HS-27A (cell line): ENCODE results near the gene TMEM170B.

Source experiments
- DNase-seq: peaks from one replicate; pipeline ENCODE4 v3.0.0-alpha.2; 2012; ENCODE audit warnings: low read depth, missing footprints

TMEM170B gene

DNA sequence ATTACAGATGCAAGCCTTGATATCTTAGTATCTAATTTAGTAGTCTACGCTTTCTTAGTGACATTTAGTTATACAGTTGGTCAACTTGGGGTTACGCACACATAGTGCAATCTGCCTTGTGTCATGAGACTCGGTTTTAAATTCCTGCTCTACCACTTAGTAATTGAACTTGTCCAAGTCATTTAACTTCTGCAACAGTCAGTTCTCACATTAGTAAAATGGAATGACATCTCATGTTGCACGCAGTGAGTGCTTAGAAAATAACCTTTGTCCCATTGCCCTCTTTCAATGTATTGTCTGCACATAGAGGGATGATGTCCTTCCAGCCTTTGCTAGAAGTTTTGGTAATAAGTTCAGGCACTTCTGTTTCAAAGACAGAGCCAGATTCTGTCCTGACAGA, 48.6 kb downstream of the TMEM170B start:
- no peak for DNase-seq

DNA sequence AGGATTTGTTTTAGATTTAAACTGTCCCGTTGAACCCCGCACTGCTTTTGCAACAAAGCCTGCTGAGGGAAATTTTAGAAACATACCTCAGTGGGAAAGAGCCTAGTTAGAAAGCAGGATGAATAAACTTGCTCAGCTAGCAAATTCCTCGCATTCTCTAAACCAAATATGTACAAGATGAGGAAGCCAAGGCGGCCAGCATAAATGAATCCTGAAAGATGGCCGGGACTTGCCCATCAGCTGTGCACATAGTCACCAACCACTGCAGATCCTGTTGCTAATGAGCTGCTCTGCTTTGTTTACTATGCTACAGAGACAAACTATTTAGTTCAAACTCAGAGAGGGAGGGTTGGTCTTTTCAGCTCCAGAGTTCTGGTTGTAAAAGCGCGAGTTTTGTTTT, 49.0 kb downstream of the TMEM170B start:
- DNase-seq = peak; percentile 72

DNA sequence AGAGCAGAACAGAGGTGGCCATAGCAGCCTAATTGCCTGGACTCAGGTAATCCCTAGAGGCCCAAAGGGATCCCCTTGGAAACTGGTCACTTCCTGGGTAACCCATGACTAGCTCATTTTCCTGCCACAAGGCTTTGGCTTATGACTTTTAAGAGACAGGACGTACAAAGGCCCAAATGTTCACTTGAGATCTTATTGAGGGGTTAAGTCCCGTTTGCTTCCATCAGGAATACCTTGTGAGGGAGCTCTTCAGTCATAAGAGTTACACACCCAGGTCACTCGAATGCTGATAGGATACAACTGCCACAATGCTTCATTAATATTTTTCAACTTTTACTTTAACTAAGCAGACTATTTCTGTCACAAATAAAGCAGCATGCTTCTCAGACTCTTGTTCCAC, 51.7 kb downstream of the TMEM170B start:
- no peak for DNase-seq

DNA sequence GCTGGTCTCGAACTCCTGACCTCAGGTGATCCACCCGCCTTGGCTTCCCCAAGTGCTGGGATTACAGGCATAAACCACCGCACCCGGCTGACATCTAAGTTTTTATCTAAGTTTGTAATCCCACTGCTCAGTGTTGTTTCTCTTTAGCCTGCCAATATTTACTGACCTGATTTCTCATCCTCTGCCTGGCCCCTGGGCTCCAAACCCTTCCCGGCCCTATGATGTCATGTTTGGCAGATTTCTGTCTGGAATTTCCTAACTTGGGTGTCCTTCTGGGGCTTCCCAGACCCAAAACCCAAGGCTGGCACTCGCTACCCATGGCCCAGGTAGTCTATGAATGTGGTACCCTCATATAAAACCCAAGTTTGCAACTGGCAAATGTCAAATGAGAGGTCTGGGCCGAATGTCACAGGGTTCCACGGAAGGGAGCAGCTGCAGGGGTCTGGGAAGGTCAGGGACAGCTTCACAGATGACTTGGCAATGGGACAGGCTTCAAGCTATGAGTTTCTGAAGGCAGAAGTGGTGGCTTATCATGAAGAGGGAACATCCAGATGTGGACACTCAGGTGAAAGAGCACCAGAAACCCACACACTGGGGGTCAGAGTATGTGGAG, 54.9 kb downstream of the TMEM170B start:
- DNase-seq = no peak

DNA sequence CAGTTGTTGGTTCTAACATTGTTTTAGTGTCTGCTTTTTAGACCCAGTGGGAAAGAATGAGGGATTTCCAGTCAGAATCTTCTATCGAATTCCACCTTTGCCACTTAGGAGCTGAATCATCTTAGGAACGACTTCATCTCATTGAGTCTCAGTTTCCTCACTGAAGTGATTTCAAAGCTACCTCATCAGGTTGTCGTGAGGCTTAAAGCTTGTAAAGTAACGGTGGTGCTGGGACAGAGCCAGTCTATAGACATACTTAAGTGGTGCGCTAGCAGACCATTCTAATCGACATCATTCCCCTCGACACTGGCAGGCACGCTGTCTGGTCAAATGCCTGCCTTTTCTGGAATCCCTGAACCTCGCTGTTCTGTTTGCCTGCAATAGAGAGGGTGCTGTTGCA, 55.5 kb downstream of the TMEM170B start:
- DNase-seq = no peak

DNA sequence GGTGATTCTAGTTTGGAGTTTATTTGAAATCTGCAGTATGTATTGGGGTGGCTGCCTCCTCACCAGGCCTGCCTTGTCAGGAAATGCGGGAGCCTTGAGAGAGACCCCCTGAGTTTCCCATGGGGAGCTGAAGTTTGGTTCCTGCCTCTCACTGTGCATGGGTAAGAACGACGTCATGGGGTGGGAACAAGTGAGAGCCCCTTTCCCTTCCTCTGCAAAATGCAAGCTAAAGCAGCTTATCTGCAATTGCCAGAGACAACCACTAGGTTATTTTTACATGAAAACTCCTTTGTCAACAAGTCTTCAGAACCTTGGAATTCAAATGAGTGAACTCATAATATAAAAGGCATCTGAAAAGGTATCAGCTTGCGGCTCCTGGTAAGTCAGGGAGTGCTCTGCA, 58.4 kb downstream of the TMEM170B start:
- DNase-seq = no peak

DNA sequence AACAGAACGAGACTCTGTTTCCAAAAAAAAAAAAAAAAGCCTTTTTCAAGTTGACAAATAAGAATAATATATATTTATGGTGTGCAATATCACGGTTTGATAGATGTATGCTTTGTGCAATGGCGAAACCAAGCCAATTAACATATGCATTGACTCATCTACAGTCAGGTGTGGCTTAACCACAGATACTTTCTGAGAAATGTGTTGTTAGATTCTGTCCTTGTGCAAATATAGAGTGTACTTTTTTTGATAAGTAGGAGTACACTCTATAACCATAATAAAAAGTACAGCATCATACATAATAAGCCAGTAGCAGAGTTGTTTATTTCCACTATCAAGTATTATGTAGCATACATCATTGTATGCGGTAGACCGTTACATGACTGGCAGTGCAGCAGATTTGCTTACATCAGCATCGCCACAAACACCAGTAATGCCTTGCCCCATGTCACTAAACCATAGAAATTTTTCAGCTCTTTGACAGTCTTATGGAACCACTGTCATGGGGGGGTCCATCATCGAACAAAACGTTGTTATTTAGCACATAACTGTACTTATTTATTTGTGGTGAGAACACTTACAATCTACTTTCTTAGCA, 59.2 kb downstream of the TMEM170B start:
- no peak for DNase-seq

DNA sequence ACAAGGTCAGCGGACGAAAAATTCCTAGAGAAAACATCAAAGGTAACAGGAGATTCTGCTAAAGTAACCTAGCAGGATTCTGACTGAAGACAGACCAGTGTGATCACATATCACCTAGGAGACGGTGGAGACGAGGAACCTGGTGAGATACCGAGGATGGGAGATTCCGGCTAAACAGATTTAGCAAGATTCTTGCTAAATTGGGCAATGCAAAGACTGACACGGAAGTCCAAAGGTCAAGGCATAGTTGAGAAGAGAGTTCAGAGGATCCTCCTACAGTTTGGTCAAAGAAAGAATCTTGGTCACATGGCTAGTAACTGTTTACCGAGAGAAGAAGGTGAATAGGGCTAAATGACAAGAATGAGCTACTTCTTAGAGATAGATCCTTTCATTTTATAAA, 61.1 kb downstream of the TMEM170B start:
- no peak for DNase-seq

DNA sequence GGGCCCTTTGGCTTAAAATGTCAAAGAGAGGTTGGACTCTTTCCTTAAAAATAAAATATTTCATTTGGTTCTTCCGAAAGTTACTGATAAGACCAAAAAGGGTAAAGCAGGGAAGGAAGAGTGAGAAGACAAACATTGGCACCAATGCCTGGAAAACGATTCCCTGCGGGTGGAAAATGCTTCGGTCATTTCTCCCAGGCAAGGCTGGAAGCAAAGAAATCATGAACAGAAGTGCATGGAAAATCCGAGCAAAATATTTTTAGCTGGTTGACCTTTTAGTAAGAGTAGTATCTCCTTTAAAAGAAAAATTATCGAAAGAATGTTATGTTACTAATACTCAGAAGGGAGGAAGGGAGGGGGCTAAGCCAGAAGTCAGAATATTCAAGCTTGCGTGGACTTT, 62.7 kb downstream of the TMEM170B start:
- no peak for DNase-seq

DNA sequence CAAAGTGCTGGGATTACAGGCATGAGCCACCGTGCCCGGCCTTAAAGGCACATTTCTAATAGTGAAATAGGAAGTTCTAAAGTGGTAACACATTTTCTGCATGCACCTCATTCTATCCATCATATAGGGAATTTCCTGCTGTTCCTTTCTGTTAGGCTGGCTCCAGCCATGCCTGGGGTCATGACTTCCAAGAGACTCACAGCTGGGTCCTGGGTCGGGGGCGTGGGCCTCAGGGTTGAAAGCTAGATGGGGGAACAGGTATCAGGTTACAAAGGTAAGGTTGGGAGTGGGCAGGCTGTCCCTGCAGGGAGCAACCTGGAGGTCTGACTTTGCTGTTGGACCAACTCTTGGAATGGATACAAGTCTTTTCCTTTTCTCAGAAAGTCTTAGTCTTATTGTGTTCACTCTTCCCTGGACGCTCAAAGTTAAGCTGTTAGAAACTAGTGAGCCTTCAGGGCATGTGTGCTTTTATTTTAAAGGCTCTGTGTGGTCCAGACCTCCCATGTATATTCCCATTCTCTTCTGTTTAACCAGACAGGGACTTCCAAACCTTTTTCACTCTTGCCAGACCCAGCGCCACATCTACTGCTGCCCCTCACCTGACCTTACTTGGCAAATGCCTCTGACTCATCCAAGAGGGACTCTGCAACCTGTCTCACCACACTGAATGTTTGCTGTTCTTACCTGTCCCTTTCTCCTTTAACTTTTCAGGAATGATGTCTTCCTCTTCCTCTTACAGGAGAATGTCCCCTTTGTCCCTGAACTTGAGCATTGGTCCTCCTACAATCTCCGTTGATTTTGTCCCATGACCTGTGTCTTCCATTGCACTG, 64.4 kb downstream of the TMEM170B start:
- no peak for DNase-seq

DNA sequence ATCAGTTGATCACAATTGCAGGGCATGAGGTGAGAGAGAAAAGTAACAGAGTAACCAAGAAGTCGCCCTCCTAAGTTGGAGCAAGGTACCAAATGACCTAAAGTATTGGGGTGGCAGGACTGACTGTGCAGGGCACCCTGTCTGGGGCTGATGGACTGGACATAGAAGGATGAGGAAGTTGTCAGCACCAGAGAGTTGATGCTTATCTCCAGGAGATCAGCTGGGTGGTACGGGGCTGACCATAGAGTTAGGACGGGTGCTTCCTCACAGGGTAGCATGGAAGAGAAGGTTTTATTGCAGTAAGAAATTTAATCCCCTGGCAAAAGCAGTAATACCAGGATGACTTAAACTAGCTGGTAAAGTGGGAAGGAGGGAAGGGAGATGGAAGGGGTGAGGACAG, 66.7 kb downstream of the TMEM170B start:
- DNase-seq = no peak

DNA sequence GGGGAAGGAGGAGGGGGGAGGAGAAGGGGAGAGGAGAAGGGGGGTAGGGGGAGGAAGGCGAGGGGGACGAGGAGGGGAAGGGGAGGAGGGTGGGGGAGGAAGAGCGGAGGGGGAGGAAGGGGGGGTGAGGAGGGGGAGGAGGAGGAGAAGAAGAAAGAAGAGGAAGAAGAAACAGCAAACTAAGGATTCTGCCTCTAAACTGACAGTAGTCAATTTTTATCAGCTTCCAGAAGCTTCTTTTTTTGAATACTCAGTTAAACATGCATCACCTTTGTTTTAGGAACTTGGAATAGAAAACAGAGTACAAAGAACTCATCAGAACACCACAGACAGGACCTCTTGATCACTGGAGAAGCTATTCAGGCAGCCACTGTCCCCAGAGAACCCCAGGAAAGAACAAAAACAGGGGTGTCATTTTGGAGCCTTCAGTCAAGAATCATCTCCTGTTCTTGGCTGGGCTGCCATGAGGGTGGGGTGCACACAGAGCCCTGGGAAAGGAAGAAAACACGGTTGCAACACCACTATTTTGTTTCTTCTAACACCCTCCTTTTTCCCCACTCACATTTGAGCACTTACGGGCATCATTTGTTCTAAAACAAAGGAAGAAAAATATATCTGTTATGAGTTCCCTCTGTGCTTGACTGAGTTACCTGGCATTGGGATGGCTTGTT, 67.4 kb downstream of the TMEM170B start:
- no peak for DNase-seq

DNA sequence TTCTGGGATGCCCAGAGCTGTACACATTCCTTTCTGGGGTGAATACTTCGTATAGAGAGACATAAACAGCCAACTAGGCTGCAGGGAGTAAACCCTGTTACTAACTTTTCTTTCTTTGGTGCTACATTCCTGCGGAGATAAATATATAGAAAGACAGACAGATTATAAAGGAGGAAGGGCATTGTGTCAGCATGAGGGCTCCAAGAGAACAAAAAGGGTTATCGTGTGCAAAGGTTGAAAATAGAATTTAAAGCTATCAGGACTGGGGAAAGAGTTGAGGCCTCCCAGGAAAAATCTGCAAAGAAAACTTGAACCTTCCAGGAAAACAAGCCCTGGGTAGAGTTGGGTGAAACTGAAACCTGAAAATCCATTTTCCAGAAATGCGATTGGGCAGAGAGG, 68.0 kb downstream of the TMEM170B start:
- no peak for DNase-seq

DNA sequence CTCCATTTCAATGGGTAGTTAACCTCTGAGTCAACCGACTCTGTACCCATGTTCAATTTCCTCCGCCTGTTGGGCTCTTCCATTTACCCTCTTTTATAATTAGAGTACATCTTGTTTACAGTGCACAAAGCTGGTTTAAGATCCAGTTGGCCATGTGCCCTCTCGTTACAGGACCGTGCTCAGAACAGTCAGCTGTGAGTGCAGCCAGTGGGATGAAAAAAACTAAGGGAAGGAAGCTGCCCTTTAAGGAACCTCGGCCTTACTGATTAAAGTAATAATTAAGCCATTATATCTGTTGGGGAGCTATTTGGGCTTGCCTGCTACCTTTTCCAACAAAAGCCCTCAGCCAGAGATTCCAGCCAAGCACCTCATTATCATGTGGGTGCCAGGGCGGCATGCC, 68.8 kb downstream of the TMEM170B start:
- no peak for DNase-seq

DNA sequence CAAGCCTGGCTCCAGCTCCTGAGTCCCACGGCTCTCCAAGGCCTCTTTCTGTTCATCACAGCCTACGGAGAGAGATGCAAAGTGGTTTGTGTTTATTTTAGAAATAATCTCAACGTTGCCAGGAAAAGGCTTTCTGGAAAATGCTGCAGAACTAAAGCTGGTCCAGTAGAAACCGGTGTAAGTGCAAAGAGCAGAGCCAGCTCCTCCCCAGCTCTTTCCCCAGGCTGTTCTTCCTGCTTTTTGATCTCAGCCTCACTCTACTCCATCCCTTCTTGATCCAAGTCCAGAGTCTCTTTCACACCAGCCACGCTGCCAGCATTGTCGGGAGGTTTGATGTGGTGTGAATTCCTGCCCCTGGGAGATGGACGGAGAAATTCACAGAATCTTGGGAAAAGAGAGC, 69.8 kb downstream of the TMEM170B start:
- no peak for DNase-seq

DNA sequence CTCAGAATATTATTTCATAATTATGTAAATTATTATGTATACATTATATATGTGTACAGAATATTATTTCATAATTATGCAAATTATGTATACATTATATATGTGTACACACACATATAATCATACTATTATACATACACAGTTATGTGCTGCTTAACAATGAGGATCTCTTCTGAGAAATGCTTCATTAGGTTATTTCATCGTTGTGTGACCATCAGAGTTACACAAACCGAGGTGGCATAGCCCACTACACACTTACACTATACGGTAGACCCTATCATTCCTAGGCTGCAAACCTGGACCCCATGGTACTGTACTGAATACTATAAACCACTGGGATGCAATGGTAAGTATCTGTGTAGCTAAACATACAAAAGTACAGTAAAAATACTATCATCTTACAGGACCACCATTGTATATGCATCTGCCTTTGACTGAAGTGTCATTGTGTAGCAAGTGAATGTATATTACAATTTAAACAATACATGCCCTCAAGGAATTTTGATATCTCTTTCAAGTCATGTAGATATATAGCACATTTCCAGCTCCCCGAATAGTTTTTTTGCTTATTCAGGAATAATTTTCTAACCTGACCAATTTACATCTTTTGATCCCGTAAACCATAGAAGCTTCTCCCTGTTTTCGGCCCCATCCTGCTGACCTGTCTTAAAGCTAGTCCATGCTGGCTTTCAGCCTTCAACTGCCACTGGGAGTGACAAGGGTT, 71.2 kb downstream of the TMEM170B start:
- DNase-seq = no peak

DNA sequence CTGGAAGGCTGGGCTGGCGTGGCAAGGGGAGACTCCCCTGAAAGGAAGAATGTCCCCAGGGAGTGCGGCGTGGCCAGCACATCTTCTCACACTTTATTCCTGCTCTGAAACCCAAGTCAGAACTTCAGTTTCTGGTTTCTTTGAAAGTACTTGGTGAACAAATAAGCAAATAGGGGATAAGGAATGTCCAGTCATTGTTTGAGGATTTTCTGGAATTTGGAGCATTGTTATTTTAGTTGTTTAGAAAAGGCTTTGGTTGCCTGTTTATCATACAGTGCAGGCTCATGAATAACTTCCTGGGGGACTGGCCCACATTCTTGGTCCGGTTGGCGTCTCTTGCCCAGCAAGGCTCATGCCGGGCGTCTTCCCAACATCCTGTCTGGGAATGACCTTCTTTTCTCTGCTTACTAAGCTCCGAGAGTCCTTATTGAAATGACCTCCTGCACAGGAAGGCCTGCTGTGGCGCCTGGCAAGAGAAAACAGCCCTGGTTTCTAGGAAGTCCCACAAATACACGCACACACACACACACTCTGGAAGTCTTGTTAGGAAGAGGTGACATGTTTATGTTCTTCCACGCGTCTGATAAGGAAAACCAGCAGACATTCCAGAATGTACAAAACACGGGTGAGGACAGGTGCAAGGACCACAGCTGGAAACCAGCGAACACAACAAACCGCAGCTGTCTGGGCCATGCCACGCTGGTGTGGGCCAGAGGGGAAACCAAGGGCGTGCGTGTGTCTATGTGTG, 71.9 kb downstream of the TMEM170B start:
- peak; percentile 98 for DNase-seq

DNA sequence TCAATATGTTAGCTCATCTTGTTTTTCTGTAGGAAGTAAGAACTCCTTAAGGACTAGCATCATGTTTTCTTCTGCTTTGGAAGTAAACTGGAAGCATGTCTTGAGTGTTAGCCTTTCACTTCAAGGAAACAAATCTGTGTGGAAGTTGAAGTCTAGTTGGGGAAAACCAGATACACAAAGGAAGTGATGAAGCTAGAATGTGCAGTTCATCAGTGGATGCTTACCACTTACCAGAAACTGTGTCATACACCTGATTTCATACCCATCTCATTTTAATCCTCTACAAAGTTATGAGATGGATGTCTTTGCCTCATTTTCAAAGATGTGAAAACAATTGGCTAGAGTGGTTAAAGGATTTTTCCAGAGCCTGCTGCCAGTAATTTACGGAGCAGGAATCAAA, 75.8 kb downstream of the TMEM170B start:
- DNase-seq = no peak

DNA sequence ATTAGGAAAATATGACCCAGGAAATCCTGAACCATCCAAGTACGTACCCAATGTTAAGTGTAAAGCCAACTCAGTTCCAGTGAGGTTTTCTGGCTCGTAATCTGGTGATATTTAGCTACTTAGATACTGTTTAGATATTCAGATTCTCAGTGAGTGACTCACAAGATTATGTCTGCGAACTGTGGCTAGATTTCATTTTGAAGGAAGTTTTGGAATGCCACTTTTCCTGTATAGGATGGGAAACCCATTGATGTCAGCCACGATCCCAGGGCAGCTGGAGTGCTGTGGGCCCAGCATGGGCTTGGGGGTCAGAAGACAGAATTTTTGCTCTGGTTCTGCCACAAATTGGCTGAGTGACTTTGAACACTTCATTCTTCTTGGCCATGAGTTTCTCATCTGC, 76.3 kb downstream of the TMEM170B start:
- peak; percentile 96 for DNase-seq

DNA sequence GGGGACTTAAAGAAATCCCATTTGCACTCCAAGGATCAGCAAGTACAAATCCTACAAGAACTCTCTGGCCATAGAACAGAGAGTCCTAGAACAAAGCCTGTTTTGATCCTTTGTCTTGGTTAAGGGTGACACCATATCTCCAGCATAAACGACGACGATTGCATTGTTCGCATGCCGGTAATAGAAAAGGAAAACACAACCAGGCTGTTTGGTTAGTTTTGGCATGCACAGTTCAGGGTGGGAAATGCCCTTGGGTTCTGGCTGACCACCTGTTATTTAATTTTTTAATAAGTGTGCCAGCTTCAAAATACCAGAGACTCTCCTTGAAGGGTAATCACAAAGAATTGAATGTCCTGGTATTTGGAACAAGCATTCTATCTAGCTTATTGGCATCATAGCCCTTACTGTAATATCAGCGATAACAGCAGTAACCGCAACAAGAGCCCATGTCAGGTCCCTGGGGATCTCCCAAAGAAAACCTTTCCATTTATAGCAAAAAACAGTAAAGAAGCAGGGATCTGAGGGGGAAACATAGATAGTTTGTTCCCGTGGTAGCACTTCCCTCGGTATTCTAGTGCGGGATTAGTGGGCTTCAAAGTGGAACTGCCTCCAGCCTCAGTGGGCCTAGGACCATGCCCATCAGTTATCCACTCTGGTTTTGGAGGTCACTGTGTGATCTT, 77.1 kb downstream of the TMEM170B start:
- DNase-seq = peak; percentile 59

DNA sequence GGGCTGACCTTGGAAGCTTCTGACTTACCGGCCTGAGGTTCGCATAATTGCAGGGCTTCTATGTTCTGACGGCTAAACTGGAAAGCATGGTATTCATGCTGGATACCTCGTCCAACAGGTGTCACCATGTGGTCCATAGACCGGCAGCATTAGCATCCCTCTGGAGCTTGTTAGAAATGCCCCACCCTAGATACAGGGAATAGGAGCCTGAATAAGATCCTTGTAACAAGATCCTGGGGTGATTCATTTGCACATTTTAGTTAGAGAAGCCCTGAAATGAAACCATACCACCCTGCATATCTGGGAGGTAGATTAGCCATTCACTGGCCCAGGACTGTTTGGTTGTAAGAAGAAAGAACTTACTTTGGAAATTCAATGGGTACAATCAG, 77.7 kb downstream of the TMEM170B start:
- peak; percentile 86 for DNase-seq
